Left ventricle myocardium inferior (tissue), 1 donor: ENCODE results near the gene PHACTR4. TPM values are rescaled to one million over a fixed set of nuclear protein-coding genes. Genes with fewer than 3 reads are reported as not detected.
A peak's percentile ranks its signal among the peaks of the same experiment; 100 is the strongest.

Experiments
- DNase-seq: peaks from one replicate; pipeline ENCODE4 v3.0.0-alpha.2; 2020
- H3K27ac ChIP-seq: fragments of 200-600 bp; replicated peaks from 2 replicates; pipeline ENCODE4 v1.8.0; 2021
- H3K27me3 ChIP-seq: fragments of 200-600 bp; 2 replicates; pipeline ENCODE4 v1.8.0; 2021; ENCODE audit warnings: low read depth
- H3K36me3 ChIP-seq: fragments of 200-600 bp; 2 replicates; pipeline ENCODE4 v1.8.0; 2021
- H3K4me1 ChIP-seq: fragments of 200-600 bp; 2 replicates; pipeline ENCODE4 v1.8.0; 2021
- H3K4me3 ChIP-seq: fragments of 200-600 bp; 2 replicates; pipeline ENCODE4 v1.8.0; 2021; ENCODE audit warnings: mild to moderate bottlenecking, moderate library complexity
- H3K9me3 ChIP-seq: fragments of 200-600 bp; replicated peaks from 2 replicates; pipeline ENCODE4 v1.8.0; 2021
- intact Hi-C: fragments of 100-400 bp; cut with micrococcal nuclease; formaldehyde crosslinking; loops from one replicate; pipeline ENCODE4 v1.11.0; 2022
- total RNA-seq: library from RNA; stranded (reverse); fragmentation: NEBNext Ultra II Directional; extraction: Animal tissue kit (Norgen Biotek cat#: 25700); gene quantifications from one replicate; pipeline ENCODE4 v1.2.1, GENCODE V29; 2021
- TF ChIP-seq, protein P1 (sequence below): fragments of 200-600 bp; IDR thresholded peaks from 2 replicates; pipeline ENCODE4 v1.8.0; 2021; ENCODE audit warnings: antibody characterized with exemption, mild to moderate bottlenecking, borderline replicate concordance
- donor health status: DM: no; HTN: yes; CAD: no; lungs with severe emphysema.

PHACTR4 gene
- total RNA-seq, 1 donor from 2014 or later, result 13.6 TPM

DNA sequence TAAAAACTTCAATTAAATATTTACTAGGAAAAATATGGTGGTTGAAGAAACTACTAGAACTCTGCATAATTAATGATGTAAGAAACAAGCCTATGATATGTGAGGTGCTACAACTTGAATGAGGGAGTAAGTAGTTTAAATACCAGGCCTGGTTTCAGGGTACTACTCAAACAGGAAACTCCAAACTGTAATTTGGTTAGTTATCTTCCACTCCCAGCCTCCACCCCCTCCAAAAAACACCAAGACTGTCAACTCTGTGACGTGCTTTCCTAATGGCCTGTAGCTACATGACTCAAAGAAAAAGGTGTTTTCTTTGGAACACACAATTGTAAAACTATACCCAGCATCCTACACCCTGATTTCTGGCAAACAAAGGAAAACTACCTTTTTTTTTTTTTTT lies 80.4 kb downstream of the PHACTR4 start:
- no peaks in the 10 kb centered on the region for H3K36me3 ChIP-seq
- TF ChIP-seq, protein P1, sequence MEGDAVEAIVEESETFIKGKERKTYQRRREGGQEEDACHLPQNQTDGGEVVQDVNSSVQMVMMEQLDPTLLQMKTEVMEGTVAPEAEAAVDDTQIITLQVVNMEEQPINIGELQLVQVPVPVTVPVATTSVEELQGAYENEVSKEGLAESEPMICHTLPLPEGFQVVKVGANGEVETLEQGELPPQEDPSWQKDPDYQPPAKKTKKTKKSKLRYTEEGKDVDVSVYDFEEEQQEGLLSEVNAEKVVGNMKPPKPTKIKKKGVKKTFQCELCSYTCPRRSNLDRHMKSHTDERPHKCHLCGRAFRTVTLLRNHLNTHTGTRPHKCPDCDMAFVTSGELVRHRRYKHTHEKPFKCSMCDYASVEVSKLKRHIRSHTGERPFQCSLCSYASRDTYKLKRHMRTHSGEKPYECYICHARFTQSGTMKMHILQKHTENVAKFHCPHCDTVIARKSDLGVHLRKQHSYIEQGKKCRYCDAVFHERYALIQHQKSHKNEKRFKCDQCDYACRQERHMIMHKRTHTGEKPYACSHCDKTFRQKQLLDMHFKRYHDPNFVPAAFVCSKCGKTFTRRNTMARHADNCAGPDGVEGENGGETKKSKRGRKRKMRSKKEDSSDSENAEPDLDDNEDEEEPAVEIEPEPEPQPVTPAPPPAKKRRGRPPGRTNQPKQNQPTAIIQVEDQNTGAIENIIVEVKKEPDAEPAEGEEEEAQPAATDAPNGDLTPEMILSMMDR, result no peak
- H3K27ac ChIP-seq, result no peak overlapping the region
- no peak for DNase-seq
- intact Hi-C loops, result no loop called here
- peaks cover 10% of the 10 kb centered on the region for H3K4me1 ChIP-seq
- no peak overlapping the region for H3K4me3 ChIP-seq
- no peaks in the 10 kb centered on the region for H3K27me3 ChIP-seq
- no peaks in the 10 kb centered on the region for H3K9me3 ChIP-seq

DNA sequence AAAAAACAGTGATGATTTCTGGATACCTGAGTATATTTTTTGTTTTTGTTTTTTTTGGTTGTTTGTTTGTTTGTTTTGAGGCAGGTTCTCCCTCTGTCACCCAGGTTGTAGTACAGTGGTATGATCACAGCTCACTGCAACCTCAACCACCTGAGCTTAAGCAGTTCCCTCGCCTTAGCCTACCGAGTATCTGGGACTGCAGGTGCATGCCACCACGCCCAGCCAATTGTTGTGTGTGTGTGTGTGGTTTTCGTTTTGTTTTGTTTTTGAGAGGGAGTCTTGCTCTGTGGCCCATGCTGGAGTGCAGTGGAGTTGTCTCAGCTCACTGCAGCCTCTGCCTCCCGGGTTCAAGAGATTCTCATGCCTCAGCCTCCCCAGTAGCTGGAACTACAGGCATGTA lies 81.0 kb downstream of the PHACTR4 start:
- Histone ChIP-seq H3K27me3 (no peaks in the 10 kb centered on the region), H3K9me3 (no peaks in the 10 kb centered on the region), H3K36me3 (no peaks in the 10 kb centered on the region), H3K27ac (no peak overlapping the region), H3K4me1 (peaks cover 16% of the 10 kb centered on the region), H3K4me3 (no peak overlapping the region)
- no peak for DNase-seq
- intact Hi-C loops, result no loop called here
- TF ChIP-seq, protein P1, result no peak

DNA sequence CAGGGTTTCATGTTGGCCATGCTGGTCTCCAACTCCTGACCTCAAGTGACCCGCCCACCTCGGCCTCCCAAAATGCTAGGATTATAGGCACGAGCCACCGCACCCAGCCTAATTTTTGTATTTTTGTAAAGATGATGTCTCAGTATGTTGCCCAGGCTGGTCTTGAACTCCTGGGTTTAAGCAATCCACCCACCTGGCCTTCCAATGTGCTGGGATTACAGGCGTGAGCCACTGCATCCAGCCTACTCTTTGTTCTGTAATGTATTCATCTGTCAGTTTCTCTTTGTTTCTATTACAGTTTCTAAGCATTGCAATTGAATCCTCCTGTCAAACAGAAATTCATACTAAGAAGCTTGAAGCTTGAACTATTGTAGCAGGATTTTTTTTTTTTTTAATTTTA lies 81.5 kb downstream of the PHACTR4 start:
- intact Hi-C loops, result no loop called here
- no peak overlapping the region for H3K4me3 ChIP-seq
- no peaks in the 10 kb centered on the region for H3K9me3 ChIP-seq
- peaks cover 20% of the 10 kb centered on the region for H3K4me1 ChIP-seq
- H3K27me3 ChIP-seq, result no peaks in the 10 kb centered on the region
- H3K36me3 ChIP-seq, result no peaks in the 10 kb centered on the region
- H3K27ac ChIP-seq, result no peak overlapping the region
- DNase-seq, result no peak
- TF ChIP-seq, protein P1, result no peak

DNA sequence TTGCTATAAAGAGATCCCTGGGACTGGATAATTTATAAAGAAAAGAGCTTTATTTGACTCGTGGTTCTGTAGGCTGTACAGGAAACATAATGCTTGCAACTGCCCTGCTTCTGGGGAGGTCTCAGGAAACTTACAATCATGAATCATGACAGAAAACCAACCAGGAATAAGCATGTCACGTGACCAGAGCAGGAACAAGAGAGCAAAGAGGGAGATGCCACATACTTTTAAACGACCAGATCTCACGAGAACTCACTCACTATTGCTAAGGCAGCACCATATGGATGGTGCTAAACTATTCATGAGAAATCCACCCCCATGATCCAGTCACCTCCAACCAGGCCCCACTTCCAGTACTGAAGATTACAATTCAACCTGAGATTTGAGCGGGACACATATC lies 86.5 kb downstream of the PHACTR4 start:
- H3K4me3 ChIP-seq, result no peak overlapping the region
- H3K36me3 ChIP-seq, result peaks cover 17% of the 10 kb centered on the region
- TF ChIP-seq, protein P1, result no peak
- intact Hi-C loops, result no loop called here
- H3K4me1 ChIP-seq, result peaks cover 47% of the 10 kb centered on the region
- H3K27me3 ChIP-seq, result no peaks in the 10 kb centered on the region
- DNase-seq, result no peak
- peak overlapping the region; percentile 85 for H3K27ac ChIP-seq
- no peaks in the 10 kb centered on the region for H3K9me3 ChIP-seq

DNA sequence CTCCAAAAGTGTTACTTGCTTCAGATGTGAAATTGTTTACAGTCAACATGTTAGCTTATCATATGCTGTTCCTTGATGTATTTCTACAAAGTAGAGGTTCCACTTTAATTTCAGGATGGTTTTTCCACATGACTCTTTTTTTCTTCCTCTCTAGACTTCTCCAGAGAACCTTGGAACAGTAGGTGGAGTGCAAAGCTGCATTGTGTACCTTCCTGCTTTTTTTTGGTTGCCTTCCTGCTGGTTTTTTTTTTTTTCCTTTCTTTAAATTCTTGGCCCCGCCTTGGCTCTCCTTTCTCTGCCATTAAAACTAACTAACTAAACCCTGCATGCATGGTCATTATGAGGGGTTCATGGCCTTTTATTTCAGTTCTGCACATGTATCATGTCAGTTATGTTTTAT lies 88.1 kb downstream of the PHACTR4 start:
- H3K27me3 ChIP-seq, result no peaks in the 10 kb centered on the region

More for the DNA sequence above, 88.1 kb downstream of the PHACTR4 start:
- intact Hi-C loops, result no loop called here
- Histone ChIP-seq H3K9me3 (no peaks in the 10 kb centered on the region), H3K4me3 (no peak overlapping the region), H3K4me1 (peaks cover 47% of the 10 kb centered on the region), H3K27ac (peak overlapping the region; percentile 85), H3K36me3 (peaks cover 25% of the 10 kb centered on the region)
- no peak for DNase-seq
- TF ChIP-seq, protein P1, result no peak
